Endothelial cell of umbilical vein (primary cell): Measurements from ENCODE around the gene CRACR2A. TPM values are rescaled to one million over a fixed set of nuclear protein-coding genes. Genes with fewer than 3 reads are reported as not detected.

Experiments used
- BruUV-seq: library from RNA; stranded (reverse); fragments of 400-500 nt; replicated peaks from 2 replicates; lab custom pipeline; 2021; lab: Mats Ljungman, UMichigan
- CTCF ChIA-PET: fragments of 300-600, 350-600 bp; sonication (Branson Sonifier 250); formaldehyde crosslinking; loops from one replicate; lab custom pipeline; 2021; ENCODE audit warnings: antibody characterized with exemption, inconsistent platforms; lab: Charles Lee
- POLR2A ChIA-PET: fragments of 300-600, 350-600 bp; sonication (Branson Sonifier 250); formaldehyde crosslinking; loops from one replicate; lab custom pipeline; 2021; ENCODE audit warnings: antibody characterized with exemption, inconsistent platforms; lab: Charles Lee
- DNase-seq: peaks from one replicate; pipeline ENCODE4 v3.0.0-alpha.2; 2011; ENCODE audit warnings: low read depth, low spot score
- FAIRE-seq: peaks from 2 replicates; lab custom pipeline; 2011; peaks lifted over from hg19 to GRCh38; lab: Jason Lieb, UNC
- H2AFZ ChIP-seq: 2 replicates; pipeline ENCODE4 v1.6.0; 2012; ENCODE audit warnings: low read depth, low read length, control low read depth, inconsistent platforms
- H3K27ac ChIP-seq: 2 replicates; pipeline ENCODE4 v1.5.1; 2011; ENCODE audit warnings: low read depth, mild to moderate bottlenecking, control low read depth, low read length, moderate library complexity; ENCODE audit not compliant: insufficient read depth
- H3K27me3 ChIP-seq, 2 experiments: 2 replicates each; pipeline versions ENCODE4 v1.6.0 to v1.6.1; 2011; ENCODE audit warnings: low read length in 2 of 2, mixed read lengths in 1 of 2; ENCODE audit not compliant: control insufficient read depth in 2 of 2, insufficient read depth in 2 of 2
- H3K36me3 ChIP-seq, 2 experiments: 2 replicates in 1 of 2; 3 replicates in 1 of 2; pipeline ENCODE4 v1.5.1; 2011; ENCODE audit warnings: low read length in 2 of 2, mild to moderate bottlenecking in 1 of 2, moderate library complexity in 1 of 2; ENCODE audit not compliant: control insufficient read depth in 2 of 2, insufficient read depth in 2 of 2; ENCODE audit errors: extremely low read depth in 1 of 2
- H3K4me1 ChIP-seq: 3 replicates; pipeline ENCODE4 v1.5.1; 2011; ENCODE audit warnings: mild to moderate bottlenecking, low read length; ENCODE audit not compliant: control insufficient read depth, insufficient read depth; ENCODE audit errors: extremely low read depth
- H3K4me2 ChIP-seq: 2 replicates; pipeline ENCODE4 v1.6.1; 2011; ENCODE audit warnings: low read length, control low read depth, mixed read lengths; ENCODE audit not compliant: insufficient read depth
- H3K4me3 ChIP-seq, 3 experiments: fragments of 200-600 bp in 1 of 3; sonication (generic), shearing (Covaris generic) in 1 of 3; replicated peaks in 1 of 3; 2 replicates each; pipeline ENCODE4 v1.5.1; 2011 to 2016; ENCODE audit warnings: control low read depth in 3 of 3, low read length in 3 of 3, mild to moderate bottlenecking in 2 of 3, inconsistent platforms in 1 of 3, low read depth in 1 of 3, moderate library complexity in 1 of 3; ENCODE audit not compliant: insufficient read depth in 1 of 3
- H3K79me2 ChIP-seq: 2 replicates; pipeline ENCODE4 v1.6.0; 2012; ENCODE audit warnings: low read length, inconsistent platforms; ENCODE audit not compliant: control insufficient read depth, insufficient read depth
- H3K9ac ChIP-seq: replicated peaks from 2 replicates; pipeline ENCODE3; 2011; ENCODE audit warnings: low read length, control low read depth; ENCODE audit not compliant: insufficient read depth; ENCODE audit errors: extremely low read depth
- H3K9me1 ChIP-seq: replicated peaks from 3 replicates; pipeline ENCODE4 v1.6.0; 2011; ENCODE audit warnings: mild to moderate bottlenecking, low read length; ENCODE audit not compliant: control insufficient read depth, insufficient read depth; ENCODE audit errors: extremely low read depth
- H3K9me3 ChIP-seq: replicated peaks from 2 replicates; pipeline ENCODE4 v1.5.1; 2012; ENCODE audit warnings: low read length, inconsistent platforms; ENCODE audit not compliant: control insufficient read depth, insufficient read depth
- H4K20me1 ChIP-seq: replicated peaks from 2 replicates; pipeline ENCODE3; 2011; ENCODE audit warnings: mild to moderate bottlenecking, low read length; ENCODE audit not compliant: control insufficient read depth, insufficient read depth; ENCODE audit errors: extremely low read depth
- EZH2 ChIP-seq: IDR thresholded peaks from 2 replicates; pipeline ENCODE4 v1.6.1; 2012; ENCODE audit warnings: borderline replicate concordance, low read depth, mild to moderate bottlenecking, moderate library complexity, low read length, inconsistent platforms; ENCODE audit not compliant: severe bottlenecking
- FOS ChIP-seq: IDR thresholded peaks from 2 replicates; pipeline ENCODE4 v1.6.1; 2011; ENCODE audit warnings: mild to moderate bottlenecking, low read length, moderate library complexity, borderline replicate concordance; ENCODE audit not compliant: insufficient read depth
- GATA2 ChIP-seq: IDR thresholded peaks from 2 replicates; pipeline ENCODE4 v1.7.0; 2011; ENCODE audit warnings: low read depth, mild to moderate bottlenecking, moderate library complexity, mixed read lengths, low read length; ENCODE audit not compliant: insufficient read length, insufficient read depth
- JUN ChIP-seq: IDR thresholded peaks from 2 replicates; pipeline ENCODE4 v1.6.1; 2011; ENCODE audit warnings: borderline replicate concordance, low read depth; ENCODE audit not compliant: insufficient read length, insufficient read depth
- MAX ChIP-seq: IDR thresholded peaks from 2 replicates; pipeline ENCODE4 v1.6.1; 2011; ENCODE audit not compliant: insufficient read depth, insufficient read length
- MYC ChIP-seq: IDR thresholded peaks from one replicate; pipeline ENCODE4 v1.6.1; 2011; ENCODE audit warnings: mild to moderate bottlenecking, low read depth, low read length
- POLR2A ChIP-seq: IDR thresholded peaks from 2 replicates; pipeline ENCODE4 v1.6.1; 2012; ENCODE audit warnings: low read depth, mild to moderate bottlenecking, control low read depth, low read length
- POLR2AphosphoS5 ChIP-seq: IDR thresholded peaks from 2 replicates; pipeline ENCODE4 v1.6.1; 2012; ENCODE audit warnings: low read depth, mild to moderate bottlenecking, control low read depth, low read length, moderate library complexity; ENCODE audit not compliant: insufficient read depth
- dilution Hi-C: fragments of 300-500 bp; cut with MboI; formaldehyde crosslinking; loops from one replicate; pipeline ENCODE4 v1.15.0; 2019; ENCODE audit warnings: low sequenced_read_pairs; ENCODE audit not compliant: extremely low pct_ligation_motif_present
- intact Hi-C: fragments of 100-400 bp; cut with micrococcal nuclease; formaldehyde crosslinking; loops from one replicate; pipeline ENCODE4 v1.10.0; 2022
- polyA plus RNA-seq, 4 experiments: library from polyadenylated mRNA; depleted of rRNA in 3 of 4; stranded (reverse) in 3 of 4; unstranded in 1 of 4; fragments of >200 nt; gene quantifications; 2 replicates each; pipeline versions ENCODE4 v1.2.1 to v1.2.3, GENCODE V29; 2011 to 2012; ENCODE audit warnings: missing spikeins in 1 of 4
- total RNA-seq: library from RNA; stranded (reverse); gene quantifications from 2 replicates; pipeline ENCODE4 v1.2.3, GENCODE V29; 2021
- TF ChIP-seq, protein P1 (sequence below), 2 donors: IDR thresholded peaks; 1 replicate in 1 of 2; 2 replicates in 1 of 2; pipeline ENCODE4 v1.5.1; 2011; ENCODE audit warnings: low read length in 2 of 2, mild to moderate bottlenecking in 2 of 2, moderate library complexity in 2 of 2, control low read depth in 1 of 2, inconsistent platforms in 1 of 2, low read depth in 1 of 2; ENCODE audit not compliant: insufficient read depth in 1 of 2; ENCODE audit errors: extremely low read depth in 1 of 2

Gene CRACR2A
- total and polyA plus RNA-seq, 2 donors (not counting 3 experiments of a cell fraction or from before 2014, with no cell fraction given), result 4.4 to 15.9 TPM

DNA sequence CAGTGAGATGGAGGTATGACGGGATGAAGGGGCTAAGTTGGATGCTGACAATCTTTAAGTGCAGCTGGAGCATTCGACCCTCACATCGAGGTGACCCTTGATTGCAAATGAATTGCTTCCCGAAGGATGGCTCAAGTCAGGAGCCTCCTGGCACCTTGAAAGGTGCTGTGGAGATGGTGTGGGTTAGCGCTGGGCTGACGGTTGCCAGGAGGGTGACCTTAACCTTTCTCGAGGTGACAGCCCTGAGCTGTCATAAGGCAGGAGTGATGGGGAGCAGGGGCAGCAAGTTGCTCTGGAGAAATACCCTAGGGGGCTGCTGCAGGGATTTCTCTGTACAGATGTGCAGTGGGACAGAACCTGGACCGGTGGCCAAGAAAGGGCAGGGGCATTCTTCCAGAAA lies 122.8 kb downstream of the CRACR2A start:
- Histone ChIP-seq H3K4me3 (no peak overlapping the region), H2AFZ (no peak overlapping the region), H3K9me3 (no peaks in the 10 kb centered on the region), H4K20me1 (no peaks in the 10 kb centered on the region), H3K9me1 (no peaks in the 10 kb centered on the region), H3K79me2 (no peaks in the 10 kb centered on the region), H3K4me2 (no peak overlapping the region), H3K9ac (no peak overlapping the region), H3K4me1 (no peaks in the 10 kb centered on the region), H3K27me3 (no peaks in the 10 kb centered on the region), H3K36me3 (no peaks in the 10 kb centered on the region), H3K27ac (no peak overlapping the region)
- TF ChIP-seq JUN, result no peak
- TF ChIP-seq POLR2A, result no peak
- no peak for TF ChIP-seq EZH2
- TF ChIP-seq, protein P1, sequence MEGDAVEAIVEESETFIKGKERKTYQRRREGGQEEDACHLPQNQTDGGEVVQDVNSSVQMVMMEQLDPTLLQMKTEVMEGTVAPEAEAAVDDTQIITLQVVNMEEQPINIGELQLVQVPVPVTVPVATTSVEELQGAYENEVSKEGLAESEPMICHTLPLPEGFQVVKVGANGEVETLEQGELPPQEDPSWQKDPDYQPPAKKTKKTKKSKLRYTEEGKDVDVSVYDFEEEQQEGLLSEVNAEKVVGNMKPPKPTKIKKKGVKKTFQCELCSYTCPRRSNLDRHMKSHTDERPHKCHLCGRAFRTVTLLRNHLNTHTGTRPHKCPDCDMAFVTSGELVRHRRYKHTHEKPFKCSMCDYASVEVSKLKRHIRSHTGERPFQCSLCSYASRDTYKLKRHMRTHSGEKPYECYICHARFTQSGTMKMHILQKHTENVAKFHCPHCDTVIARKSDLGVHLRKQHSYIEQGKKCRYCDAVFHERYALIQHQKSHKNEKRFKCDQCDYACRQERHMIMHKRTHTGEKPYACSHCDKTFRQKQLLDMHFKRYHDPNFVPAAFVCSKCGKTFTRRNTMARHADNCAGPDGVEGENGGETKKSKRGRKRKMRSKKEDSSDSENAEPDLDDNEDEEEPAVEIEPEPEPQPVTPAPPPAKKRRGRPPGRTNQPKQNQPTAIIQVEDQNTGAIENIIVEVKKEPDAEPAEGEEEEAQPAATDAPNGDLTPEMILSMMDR (IDR thresholded peaks at IDR 0.05; ENCODE audit: extremely low read depth in 1 of 2, insufficient read depth in 1 of 2, low read depth in 1 of 2, low read length in 2 of 2), result no peak
- TF ChIP-seq MYC, result no peak
- TF ChIP-seq POLR2AphosphoS5, result no peak
- no peak for TF ChIP-seq MAX
- TF ChIP-seq GATA2, result no peak
- TF ChIP-seq FOS, result no peak
- intact Hi-C loops, result no loop called here
- no peak for FAIRE-seq
- CTCF ChIA-PET, result interaction anchor here (1.2 kb wide), 1 partner anchor 147 kb away, joined by 3 read pairs; no protein-coding TSS in a partner anchor
- dilution Hi-C loops, result no loop called here
- no TSS peak for BruUV-seq
- no peak for DNase-seq
- POLR2A ChIA-PET, result no interaction called here
